A673 (cell line): ENCODE results near the gene GNAT2. TPM values are rescaled to one million over a fixed set of nuclear protein-coding genes. Genes with fewer than 3 reads are reported as not detected.
A peak's percentile ranks its signal among the peaks of the same experiment; 100 is the strongest.

Source experiments
- BruUV-seq: library from RNA; stranded (reverse); fragments of 400-500 nt; replicated peaks from 2 replicates; lab custom pipeline; 2021; lab: Mats Ljungman, UMichigan
- CTCF ChIA-PET: fragments of 300-600 bp; sonication (Branson Sonifier 250); formaldehyde crosslinking; loops from one replicate; lab custom pipeline; 2022; ENCODE audit warnings: antibody characterized with exemption; lab: Charles Lee
- POLR2A ChIA-PET: fragments of 300-600 bp; sonication (Branson Sonifier 250); formaldehyde crosslinking; loops from one replicate; lab custom pipeline; 2022; ENCODE audit warnings: antibody characterized with exemption; ENCODE audit not compliant: low non-redundant PET; lab: Charles Lee
- DNase-seq: peaks from one replicate; pipeline ENCODE4 v3.0.0-alpha.2; 2015; ENCODE audit warnings: low spot score
- H3K27ac ChIP-seq: fragments of 200-600 bp; sonication (generic); 2 replicates; pipeline ENCODE4 v1.5.1; 2016; ENCODE audit warnings: mixed run types, low read depth, mild to moderate bottlenecking, mixed read lengths, antibody characterized with exemption, low read length; ENCODE audit not compliant: poor library complexity, severe bottlenecking
- H3K27me3 ChIP-seq: fragments of 200-600 bp; sonication (generic); replicated peaks from 2 replicates; pipeline ENCODE4 v1.6.1; 2017; ENCODE audit warnings: mixed run types, low read depth, mild to moderate bottlenecking, mixed read lengths, antibody characterized with exemption, low read length; ENCODE audit not compliant: insufficient read depth, poor library complexity
- H3K36me3 ChIP-seq: fragments of 200-600 bp; sonication (generic); 2 replicates; pipeline ENCODE4 v1.6.1; 2016; ENCODE audit warnings: mixed run types, mild to moderate bottlenecking, mixed read lengths, antibody characterized with exemption, low read length; ENCODE audit not compliant: insufficient read depth, poor library complexity, severe bottlenecking
- H3K4me1 ChIP-seq: fragments of 200-600 bp; sonication (generic); 2 replicates; pipeline ENCODE4 v1.6.1; 2017; ENCODE audit warnings: mixed run types, mild to moderate bottlenecking, mixed read lengths, antibody characterized with exemption, low read length; ENCODE audit not compliant: insufficient read depth, poor library complexity, severe bottlenecking
- H3K4me3 ChIP-seq: fragments of 200-600 bp; sonication (generic); 2 replicates; pipeline ENCODE4 v1.5.1; 2016; ENCODE audit warnings: low read depth, mixed run types, mild to moderate bottlenecking, mixed read lengths, low read length; ENCODE audit not compliant: poor library complexity, severe bottlenecking
- H3K9me3 ChIP-seq: fragments of 200-600 bp; sonication (generic); 2 replicates; pipeline ENCODE4 v1.6.1; 2016; ENCODE audit warnings: mixed run types, low read depth, mild to moderate bottlenecking, mixed read lengths, antibody characterized with exemption, low read length; ENCODE audit not compliant: poor library complexity, severe bottlenecking
- EZH2 ChIP-seq: fragments of 200-600 bp; sonication (generic); IDR thresholded peaks from 2 replicates; pipeline ENCODE4 v1.6.1; 2017; ENCODE audit warnings: borderline replicate concordance, low read depth, mild to moderate bottlenecking, mixed read lengths, antibody characterized with exemption, low read length; ENCODE audit not compliant: poor library complexity, severe bottlenecking
- intact Hi-C: fragments of 100-400 bp; cut with micrococcal nuclease; formaldehyde crosslinking; loops from one replicate; pipeline ENCODE4 v1.10.0; 2022; ENCODE audit not compliant: unreplicated experiment
- total RNA-seq: library from RNA; stranded (reverse); gene quantifications from 2 replicates; pipeline ENCODE4 v1.2.3, GENCODE V29; 2021
- TF ChIP-seq, protein P1 (sequence below): fragments of 300-800, 200-600 bp; sonication (generic); conservative IDR thresholded peaks from 2 replicates; pipeline ENCODE4 v1.5.1; 2017; ENCODE audit warnings: low read depth, mild to moderate bottlenecking, antibody characterized with exemption, low read length, moderate library complexity, mixed read lengths

Gene GNAT2
- total RNA-seq, 1 experiment from 2014 or later, result not detected

DNA sequence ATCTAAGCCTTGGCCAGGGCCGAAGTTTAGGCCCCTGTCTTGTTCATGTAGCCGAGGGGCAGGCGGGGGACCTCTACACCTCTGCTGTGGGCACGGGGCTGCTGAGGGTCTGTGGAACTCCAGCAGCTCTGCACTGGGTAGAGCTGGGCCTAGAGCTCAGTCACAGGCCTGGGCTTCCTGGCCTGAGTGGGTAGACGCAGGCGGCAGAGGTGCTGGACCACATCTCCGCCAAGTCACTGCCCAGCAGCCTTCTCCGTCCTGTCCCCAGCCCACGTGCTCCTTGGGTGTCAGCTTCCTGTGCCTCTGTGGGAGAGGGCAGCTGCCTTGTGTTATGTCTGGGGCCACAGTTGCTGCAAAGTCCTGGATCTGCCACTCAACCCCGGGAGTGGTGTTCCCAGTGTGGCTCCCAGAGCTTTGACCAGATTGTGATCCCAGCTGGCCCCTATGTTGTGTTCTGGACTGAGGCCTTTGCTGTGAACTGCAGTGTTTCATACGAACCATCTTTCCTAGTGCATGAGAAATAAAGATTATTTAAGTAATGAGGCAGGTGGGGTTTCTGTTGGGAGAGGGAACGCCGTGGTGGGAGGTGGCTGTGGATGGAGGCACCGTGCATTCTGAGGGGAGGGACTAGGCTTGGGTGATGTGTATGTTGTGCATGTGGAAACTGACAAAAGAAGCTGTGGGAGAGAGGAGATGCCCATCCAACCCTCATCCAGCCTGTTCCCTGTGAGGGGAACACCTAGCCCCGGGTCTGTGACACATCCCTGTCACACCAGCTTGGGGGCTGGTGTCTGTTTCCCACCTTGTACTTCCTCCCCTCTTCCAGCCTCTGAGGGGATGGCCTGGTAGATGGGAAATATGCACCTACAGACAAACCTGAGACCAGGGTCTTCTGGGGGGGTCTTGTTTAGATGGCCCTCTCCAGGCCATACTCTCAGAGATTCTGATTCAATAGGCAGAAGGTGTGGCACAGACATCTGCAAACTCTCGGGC lies 12.4 kb upstream of the GNAT2 start:
- TF ChIP-seq EZH2, result no peak
- TF ChIP-seq, protein P1, sequence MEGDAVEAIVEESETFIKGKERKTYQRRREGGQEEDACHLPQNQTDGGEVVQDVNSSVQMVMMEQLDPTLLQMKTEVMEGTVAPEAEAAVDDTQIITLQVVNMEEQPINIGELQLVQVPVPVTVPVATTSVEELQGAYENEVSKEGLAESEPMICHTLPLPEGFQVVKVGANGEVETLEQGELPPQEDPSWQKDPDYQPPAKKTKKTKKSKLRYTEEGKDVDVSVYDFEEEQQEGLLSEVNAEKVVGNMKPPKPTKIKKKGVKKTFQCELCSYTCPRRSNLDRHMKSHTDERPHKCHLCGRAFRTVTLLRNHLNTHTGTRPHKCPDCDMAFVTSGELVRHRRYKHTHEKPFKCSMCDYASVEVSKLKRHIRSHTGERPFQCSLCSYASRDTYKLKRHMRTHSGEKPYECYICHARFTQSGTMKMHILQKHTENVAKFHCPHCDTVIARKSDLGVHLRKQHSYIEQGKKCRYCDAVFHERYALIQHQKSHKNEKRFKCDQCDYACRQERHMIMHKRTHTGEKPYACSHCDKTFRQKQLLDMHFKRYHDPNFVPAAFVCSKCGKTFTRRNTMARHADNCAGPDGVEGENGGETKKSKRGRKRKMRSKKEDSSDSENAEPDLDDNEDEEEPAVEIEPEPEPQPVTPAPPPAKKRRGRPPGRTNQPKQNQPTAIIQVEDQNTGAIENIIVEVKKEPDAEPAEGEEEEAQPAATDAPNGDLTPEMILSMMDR, result no peak
- TSS peak; percentile 25 for BruUV-seq
- Histone ChIP-seq H3K27ac (peak overlapping the region; percentile 55), H3K4me3 (no peak overlapping the region), H3K4me1 (peaks cover 40% of the 10 kb centered on the region), H3K9me3 (no peaks in the 10 kb centered on the region), H3K36me3 (peaks cover 43% of the 10 kb centered on the region), H3K27me3 (no peaks in the 10 kb centered on the region)
- DNase-seq, result no peak
- POLR2A ChIA-PET, result no interaction called here
- intact Hi-C loops, result no loop called here
- CTCF ChIA-PET, result interaction anchor here (0.7 to 1.1 kb wide), 2 partner anchors 8 to 86 kb away, joined by 3 to 6 read pairs (median 4); no protein-coding TSS in a partner anchor

DNA sequence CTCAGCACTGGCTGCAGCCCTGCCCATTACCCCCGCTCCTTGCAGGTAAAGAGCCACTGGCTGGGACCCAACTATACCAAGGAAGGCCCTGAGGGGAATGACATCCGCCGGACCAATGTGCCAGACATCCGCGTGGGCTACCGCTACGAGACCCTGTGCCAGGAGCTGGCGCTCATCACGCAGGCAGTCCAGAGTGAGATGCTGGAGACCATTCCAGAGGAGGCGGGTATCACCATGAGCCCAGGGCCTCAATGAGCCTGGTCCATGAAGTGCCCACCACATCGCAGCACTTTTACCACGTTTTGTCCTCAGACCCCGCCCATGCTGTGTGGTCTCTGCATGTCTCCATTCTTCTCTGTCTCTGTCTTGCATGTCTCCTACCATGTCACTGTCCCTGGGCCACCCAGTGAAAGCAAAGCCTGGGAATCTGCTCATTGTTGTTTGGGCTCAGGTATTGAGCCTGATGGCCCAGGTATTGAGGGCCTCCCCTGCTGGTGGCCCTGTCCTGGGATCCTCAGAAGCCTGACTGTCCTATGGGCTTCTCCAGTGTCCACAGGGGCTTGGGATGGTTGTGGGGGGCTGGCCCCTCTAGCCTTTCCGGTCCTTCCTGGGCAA lies 11.6 kb upstream of the GNAT2 start:
- Histone ChIP-seq H3K9me3 (no peaks in the 10 kb centered on the region), H3K4me3 (no peak overlapping the region), H3K27ac (no peak overlapping the region), H3K4me1 (peaks cover 32% of the 10 kb centered on the region), H3K36me3 (peaks cover 49% of the 10 kb centered on the region), H3K27me3 (no peaks in the 10 kb centered on the region)
- intact Hi-C loops, result no loop called here
- CTCF ChIA-PET, result interaction anchor here (0.6 to 1.4 kb wide), 10 partner anchors 9 to 85 kb away, joined by 3 to 33 read pairs (median 6); partner anchors contain the start of gene GNAI3
- POLR2A ChIA-PET, result no interaction called here
- TF ChIP-seq, protein P1, result no peak
- no peak for TF ChIP-seq EZH2
- DNase-seq, result no peak
- no TSS peak for BruUV-seq

GRCh38 chr1:109630081-109630897 lies 10.9 kb upstream of the GNAT2 start:
- H3K27ac ChIP-seq, result no peak overlapping the region
- CTCF ChIA-PET, result interaction anchor here (0.6 to 1.4 kb wide), 11 partner anchors 10 to 221 kb away, joined by 3 to 33 read pairs (median 5); partner anchors contain the start of gene GNAI3
- H3K4me3 ChIP-seq, result no peak overlapping the region
- peaks cover 49% of the 10 kb centered on the region for H3K36me3 ChIP-seq
- no peak for DNase-seq
- H3K27me3 ChIP-seq, result no peaks in the 10 kb centered on the region
- no peaks in the 10 kb centered on the region for H3K9me3 ChIP-seq
- POLR2A ChIA-PET, result interaction anchor here (0.7 kb wide), 1 partner anchor 13 kb away, joined by 7 read pairs; no protein-coding TSS in a partner anchor
- BruUV-seq, result no TSS peak
- peaks cover 25% of the 10 kb centered on the region for H3K4me1 ChIP-seq
- intact Hi-C loops, result no loop called here
- TF ChIP-seq EZH2, result no peak
- TF ChIP-seq, protein P1, result 0 out of 2 replicates have a peak, but pooled peaks have one; percentile 15
